Activated B cell treated with CpG ODN at 0.5 μM for 24 hours (primary cell): ENCODE measurements around the gene SLC26A8. TPM values are rescaled to one million over a fixed set of nuclear protein-coding genes. Genes with fewer than 3 reads are reported as not detected.

ENCODE experiments used
- ATAC-seq: fragments of 200-7000 bp; cut with Tn5 transposase; one replicate; pipeline ENCODE4 v1.10.0; 2021; ENCODE audit warnings: low read depth, mild to moderate bottlenecking, moderate library complexity
- CTCF ChIA-PET: fragments of 350-600 bp; sonication (Branson Sonifier 250); formaldehyde crosslinking; loops from one replicate; lab custom pipeline; 2021; ENCODE audit warnings: antibody characterized with exemption; lab: Charles Lee
- POLR2A ChIA-PET: fragments of 350-600 bp; sonication (Branson Sonifier 250); formaldehyde crosslinking; loops from one replicate; lab custom pipeline; 2021; ENCODE audit warnings: antibody characterized with exemption; lab: Charles Lee
- DNase-seq: peaks from one replicate; pipeline ENCODE4 v3.0.0; 2022
- H3K27ac Mint-ChIP-seq: one replicate; pipeline ENCODE4 v1.8.0; 2020; ENCODE audit warnings: mixed read lengths
- H3K27me3 Mint-ChIP-seq: one replicate; pipeline ENCODE4 v1.8.0; 2021; ENCODE audit warnings: mixed read lengths
- H3K36me3 Mint-ChIP-seq: one replicate; pipeline ENCODE4 v1.8.0; 2021; ENCODE audit warnings: low read depth, mixed read lengths
- H3K4me1 Mint-ChIP-seq: one replicate; pipeline ENCODE4 v1.8.0; 2021; ENCODE audit warnings: mixed read lengths
- H3K4me3 Mint-ChIP-seq: one replicate; pipeline ENCODE4 v1.8.0; 2020; ENCODE audit warnings: mild to moderate bottlenecking, mixed read lengths
- H3K9me3 Mint-ChIP-seq: one replicate; pipeline ENCODE4 v1.8.0; 2020; ENCODE audit warnings: mixed read lengths
- CTCF ChIP-seq: fragments of 200-600 bp; IDR thresholded peaks from one replicate; pipeline ENCODE4 v1.8.0; 2022; ENCODE audit warnings: antibody characterized with exemption, mild to moderate bottlenecking
- intact Hi-C: fragments of 100-400 bp; cut with micrococcal nuclease; formaldehyde crosslinking; loops from one replicate; pipeline ENCODE4 v1.15.1; 2024
- total RNA-seq: library from RNA; stranded (reverse); gene quantifications from 2 replicates; pipeline ENCODE4 v1.2.3, GENCODE V29; 2022

The SLC26A8 gene
- total RNA-seq, 1 donor from 2014 or later, result not detected

GRCh38 chr6:36062247-36062646 lies 37.8 kb upstream of the SLC26A8 start:
- Mint-ChIP-seq H3K4me3 (no peak overlapping the region), H3K4me1 (peaks cover 20% of the 10 kb centered on the region), H3K27me3 (no peaks in the 10 kb centered on the region), H3K36me3 (peaks cover 54% of the 10 kb centered on the region), H3K27ac (no peak overlapping the region), H3K9me3 (no peaks in the 10 kb centered on the region)
- no peak for DNase-seq
- CTCF ChIA-PET, result no interaction called here
- no peak for ATAC-seq
- intact Hi-C loops, result no loop called here
- TF ChIP-seq CTCF, result no peak
- POLR2A ChIA-PET, result no interaction called here

GRCh38 chr6:36061236-36061635 lies 36.8 kb upstream of the SLC26A8 start:
- Mint-ChIP-seq H3K4me1 (peaks cover 15% of the 10 kb centered on the region), H3K36me3 (peaks cover 52% of the 10 kb centered on the region), H3K9me3 (no peaks in the 10 kb centered on the region), H3K4me3 (no peak overlapping the region), H3K27ac (no peak overlapping the region), H3K27me3 (no peaks in the 10 kb centered on the region)
- DNase-seq (no peak), ATAC-seq (no peak)
- POLR2A ChIA-PET, result no interaction called here
- intact Hi-C loops, result no loop called here
- TF ChIP-seq CTCF, result no peak
- CTCF ChIA-PET, result no interaction called here

- intact Hi-C loops, result no loop called here
- no peaks in the 10 kb centered on the region for H3K9me3 Mint-ChIP-seq
- no peaks in the 10 kb centered on the region for H3K27me3 Mint-ChIP-seq
- DNase-seq (no peak), ATAC-seq (no peak)
- H3K4me3 Mint-ChIP-seq, result no peak overlapping the region
- H3K4me1 Mint-ChIP-seq, result no peaks in the 10 kb centered on the region
- no peak for TF ChIP-seq CTCF
- H3K36me3 Mint-ChIP-seq, result peaks cover 48% of the 10 kb centered on the region
- POLR2A ChIA-PET, result no interaction called here
- CTCF ChIA-PET, result no interaction called here
- no peak overlapping the region for H3K27ac Mint-ChIP-seq
Observed at GRCh38 chr6:36056178-36056577, 31.7 kb upstream of the SLC26A8 start.

GRCh38 chr6:36054956-36055355 lies 30.5 kb upstream of the SLC26A8 start:
- intact Hi-C loops, result loop anchor here (2.0 kb wide), 1 partner anchor 14 kb away; no protein-coding TSS in a partner anchor
- TF ChIP-seq CTCF, result no peak
- ChIA-PET POLR2A (no interaction called here), CTCF (no interaction called here)
- Mint-ChIP-seq H3K9me3 (no peaks in the 10 kb centered on the region), H3K27me3 (no peaks in the 10 kb centered on the region), H3K4me1 (no peaks in the 10 kb centered on the region), H3K27ac (no peak overlapping the region), H3K4me3 (no peak overlapping the region), H3K36me3 (peaks cover 36% of the 10 kb centered on the region)
- DNase-seq (no peak), ATAC-seq (no peak)

- no peak overlapping the region for H3K4me3 Mint-ChIP-seq
- POLR2A ChIA-PET, result no interaction called here
- H3K4me1 Mint-ChIP-seq, result no peaks in the 10 kb centered on the region
- intact Hi-C loops, result loop anchor here (2.0 kb wide), 1 partner anchor 14 kb away; no protein-coding TSS in a partner anchor
- no peaks in the 10 kb centered on the region for H3K9me3 Mint-ChIP-seq
- DNase-seq (no peak), ATAC-seq (no peak)
- CTCF ChIA-PET, result interaction anchor here (0.8 kb wide), 1 partner anchor 41 kb away, joined by 3 read pairs; no protein-coding TSS in a partner anchor
- H3K36me3 Mint-ChIP-seq, result peaks cover 30% of the 10 kb centered on the region
- H3K27ac Mint-ChIP-seq, result no peak overlapping the region
- H3K27me3 Mint-ChIP-seq, result no peaks in the 10 kb centered on the region
- no peak for TF ChIP-seq CTCF
Observed at GRCh38 chr6:36054415-36054814, 30.0 kb upstream of the SLC26A8 start.
